H1 (cell line): ENCODE results near the gene BZW2. TPM values are rescaled to one million over a fixed set of nuclear protein-coding genes. Genes with fewer than 3 reads are reported as not detected.

Source experiments
- NANOG ChIP-seq: IDR thresholded peaks from 2 replicates; pipeline ENCODE4 v1.6.1; 2011; ENCODE audit warnings: low read length, low read depth, mild to moderate bottlenecking, inconsistent platforms; ENCODE audit not compliant: insufficient read depth, poor library complexity, severe bottlenecking
- RXRA ChIP-seq: IDR thresholded peaks from 2 replicates; pipeline ENCODE4 v1.6.1; 2011; ENCODE audit warnings: low read depth, mild to moderate bottlenecking, low read length, moderate library complexity; ENCODE audit not compliant: insufficient read depth
- TAF1 ChIP-seq: IDR thresholded peaks from 2 replicates; pipeline ENCODE4 v1.6.1; 2011; ENCODE audit warnings: mild to moderate bottlenecking, low read depth, low read length
- polyA plus RNA-seq, 7 experiments: library from polyadenylated mRNA; depleted of rRNA in 3 of 7; stranded (reverse) in 5 of 7; unstranded in 2 of 7; fragments of >200 nt in 5 of 7; fragments of 200-250 nt in 2 of 7; gene quantifications; 1 replicate in 5 of 7; 2 replicates in 1 of 7; 4 replicates in 1 of 7; pipeline versions ENCODE4 v1.2.1 to v1.2.3, GENCODE V29; 2011 to 2013; ENCODE audit warnings: missing spikeins in 2 of 7, mixed read lengths in 2 of 7
- total RNA-seq: library from RNA; stranded (reverse); fragmentation: NEBNext Ultra II Directional; extraction: Animal tissue kit (Norgen Biotek cat#: 25700); gene quantifications from 2 replicates; pipeline ENCODE4 v1.2.1, GENCODE V29; 2021
- TF ChIP-seq, protein P1 (sequence below), 3 experiments: IDR thresholded peaks; 1 replicate in 2 of 3; 2 replicates in 1 of 3; pipeline versions ENCODE4 v1.5.1 to v1.6.1; 2011; ENCODE audit warnings: low read length in 3 of 3, mild to moderate bottlenecking in 3 of 3, inconsistent platforms in 2 of 3, low read depth in 1 of 3, moderate library complexity in 1 of 3; ENCODE audit not compliant: insufficient read depth in 1 of 3; ENCODE audit errors: control extremely low read depth in 1 of 3
- TF ChIP-seq, protein P2 (sequence below): IDR thresholded peaks from 2 replicates; pipeline ENCODE4 v1.6.1; 2012; ENCODE audit warnings: inconsistent platforms

The BZW2 gene
- total and polyA plus RNA-seq, 2 of the 8 experiments (the other 6 are each of a cell fraction or from before 2014, with no cell fraction given): 32.3 to 103 TPM

DNA sequence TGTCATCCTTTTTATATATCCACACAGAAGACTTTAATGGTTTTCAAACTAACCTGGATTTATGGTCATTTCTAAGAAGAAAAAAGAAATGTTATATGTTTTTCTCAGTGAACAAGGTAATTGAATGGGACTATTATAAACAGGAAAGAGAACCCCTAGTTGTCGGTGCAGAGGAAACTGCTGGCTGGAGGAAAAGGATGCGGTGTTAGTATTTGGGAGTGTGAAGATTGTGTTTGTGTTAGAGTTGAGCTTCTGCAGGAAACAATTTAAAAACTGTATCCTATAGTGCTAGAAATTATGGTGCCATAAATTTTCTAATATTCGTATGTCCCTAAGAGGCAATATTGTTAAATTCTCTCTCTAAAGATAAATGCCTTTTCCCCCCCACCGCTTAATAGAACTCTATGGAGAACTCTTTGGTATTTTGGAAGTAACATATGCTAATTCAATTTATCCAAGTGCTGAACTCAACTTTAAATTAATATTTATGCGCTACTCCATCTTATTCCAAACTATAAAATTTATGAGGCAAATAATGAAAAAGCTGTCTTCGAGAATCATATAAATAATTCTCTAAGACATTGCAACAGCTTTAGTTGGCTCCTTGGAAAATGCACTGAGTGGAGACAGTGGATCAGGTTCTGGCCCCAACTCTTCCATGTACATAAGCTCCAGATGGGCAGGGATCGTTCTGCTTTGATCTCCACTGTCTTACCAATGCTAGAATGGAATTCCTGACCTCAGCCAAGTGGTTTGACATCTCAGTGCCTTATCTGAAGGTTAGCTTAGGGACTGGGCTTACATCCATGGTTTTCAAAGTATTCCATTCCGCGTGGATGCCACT lies 5.6 kb downstream of the BZW2 start (continued):
- TF ChIP-seq, protein P1, sequence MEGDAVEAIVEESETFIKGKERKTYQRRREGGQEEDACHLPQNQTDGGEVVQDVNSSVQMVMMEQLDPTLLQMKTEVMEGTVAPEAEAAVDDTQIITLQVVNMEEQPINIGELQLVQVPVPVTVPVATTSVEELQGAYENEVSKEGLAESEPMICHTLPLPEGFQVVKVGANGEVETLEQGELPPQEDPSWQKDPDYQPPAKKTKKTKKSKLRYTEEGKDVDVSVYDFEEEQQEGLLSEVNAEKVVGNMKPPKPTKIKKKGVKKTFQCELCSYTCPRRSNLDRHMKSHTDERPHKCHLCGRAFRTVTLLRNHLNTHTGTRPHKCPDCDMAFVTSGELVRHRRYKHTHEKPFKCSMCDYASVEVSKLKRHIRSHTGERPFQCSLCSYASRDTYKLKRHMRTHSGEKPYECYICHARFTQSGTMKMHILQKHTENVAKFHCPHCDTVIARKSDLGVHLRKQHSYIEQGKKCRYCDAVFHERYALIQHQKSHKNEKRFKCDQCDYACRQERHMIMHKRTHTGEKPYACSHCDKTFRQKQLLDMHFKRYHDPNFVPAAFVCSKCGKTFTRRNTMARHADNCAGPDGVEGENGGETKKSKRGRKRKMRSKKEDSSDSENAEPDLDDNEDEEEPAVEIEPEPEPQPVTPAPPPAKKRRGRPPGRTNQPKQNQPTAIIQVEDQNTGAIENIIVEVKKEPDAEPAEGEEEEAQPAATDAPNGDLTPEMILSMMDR (IDR thresholded peaks at IDR 0.05; ENCODE audit: control extremely low read depth in 1 of 3, insufficient read depth in 1 of 3, low read depth in 1 of 3, low read length in 3 of 3): no peak
- TF ChIP-seq TAF1 (no peak), RXRA (no peak), NANOG (no peak)
- TF ChIP-seq, protein P2, sequence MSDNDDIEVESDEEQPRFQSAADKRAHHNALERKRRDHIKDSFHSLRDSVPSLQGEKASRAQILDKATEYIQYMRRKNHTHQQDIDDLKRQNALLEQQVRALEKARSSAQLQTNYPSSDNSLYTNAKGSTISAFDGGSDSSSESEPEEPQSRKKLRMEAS: no peak
- TF ChIP-seq, all 59 proteins: peak for 0
